RKO (cell line): ENCODE data around the gene LRRC32.
"Not testable (repeated sequence)": the region's sequence is repeated elsewhere in the genome, so short reads cannot be mapped to it uniquely, and the experiment has no call there.

ENCODE experiments used
- DNase-seq: peaks from one replicate; pipeline ENCODE4 v3.0.0-alpha.2; 2016; ENCODE audit warnings: low spot score

Gene LRRC32

GRCh38 chr11:76648061-76648460 lies 22.5 kb downstream of the LRRC32 start:
- no peak for DNase-seq

DNA sequence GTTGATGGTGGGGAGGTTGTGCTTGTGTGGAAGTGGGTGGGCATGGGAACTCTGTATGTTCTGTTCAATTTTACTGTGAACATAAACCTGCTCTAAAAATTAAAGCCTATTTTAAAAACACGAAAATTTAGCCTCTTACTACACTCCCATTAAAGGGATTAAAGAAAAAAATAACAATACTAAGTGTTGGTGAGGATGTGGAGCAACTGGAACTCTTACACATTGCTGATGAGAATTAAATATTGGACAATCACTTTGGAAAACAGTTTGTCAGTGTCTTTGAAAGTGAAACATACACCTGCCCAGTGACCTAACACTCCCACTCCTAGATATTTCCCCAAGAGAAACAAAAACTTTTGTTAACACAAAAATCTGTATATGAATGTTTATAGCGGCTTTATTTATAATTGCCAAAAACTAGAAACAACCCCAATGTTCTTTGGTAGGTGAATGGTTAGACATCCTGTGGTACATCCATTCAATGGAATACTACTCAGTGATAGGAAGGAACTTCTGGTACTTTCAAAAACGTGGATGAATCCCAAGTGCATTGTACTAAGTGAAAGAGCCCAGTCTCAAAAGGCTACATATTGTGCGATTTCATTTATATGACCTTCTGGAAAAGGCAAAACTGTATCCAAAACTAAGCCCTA lies 23.5 kb downstream of the LRRC32 start:
- DNase-seq = no peak

GRCh38 chr11:76644591-76644990 lies 26.0 kb downstream of the LRRC32 start:
- no peak for DNase-seq

- not testable (repeated sequence) for DNase-seq
Measured at GRCh38 chr11:76643711-76644110, 26.8 kb downstream of the LRRC32 start.

- DNase-seq = no peak
Measured at GRCh38 chr11:76642341-76642740, 28.2 kb downstream of the LRRC32 start.

DNA sequence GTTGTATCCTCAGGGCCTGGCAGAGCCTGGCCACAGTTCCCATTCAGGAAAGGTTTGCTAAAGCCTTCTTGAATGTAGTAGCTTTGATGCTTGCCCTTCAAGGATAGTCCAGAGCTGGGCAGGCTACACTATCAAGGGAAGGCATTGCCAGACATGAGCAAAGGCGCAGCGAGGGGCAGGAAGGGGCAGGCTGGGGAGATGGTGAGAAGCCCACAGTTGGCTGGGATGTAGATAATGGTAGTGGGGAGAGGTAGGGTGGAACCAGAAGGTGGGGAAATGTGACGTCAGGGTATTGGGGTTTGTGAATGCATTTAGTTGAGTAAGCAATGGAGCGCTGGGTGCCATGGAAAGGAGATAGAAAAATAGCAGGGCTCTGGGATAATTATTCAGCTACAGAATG lies 28.6 kb downstream of the LRRC32 start:
- DNase-seq = no peak

DNA sequence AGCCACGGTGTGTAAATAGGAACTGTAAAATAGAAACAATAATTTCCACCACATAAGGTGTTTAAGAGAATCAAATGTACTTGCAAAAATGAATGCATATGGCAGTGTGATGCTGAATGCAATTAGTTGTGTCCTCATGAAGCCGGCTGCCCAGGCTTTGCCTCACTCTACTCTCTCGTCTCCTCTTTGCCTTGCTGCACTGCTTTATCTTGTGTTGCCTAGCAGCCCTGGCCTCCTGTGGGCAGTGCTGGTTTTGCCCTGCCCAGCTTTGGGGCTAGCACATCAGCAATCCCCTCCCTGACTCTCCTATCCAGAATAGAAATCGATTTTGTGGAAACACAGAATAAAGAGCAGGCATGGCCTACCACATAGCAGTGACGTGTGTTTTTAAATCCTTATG lies 30.0 kb downstream of the LRRC32 start:
- DNase-seq = no peak

DNA sequence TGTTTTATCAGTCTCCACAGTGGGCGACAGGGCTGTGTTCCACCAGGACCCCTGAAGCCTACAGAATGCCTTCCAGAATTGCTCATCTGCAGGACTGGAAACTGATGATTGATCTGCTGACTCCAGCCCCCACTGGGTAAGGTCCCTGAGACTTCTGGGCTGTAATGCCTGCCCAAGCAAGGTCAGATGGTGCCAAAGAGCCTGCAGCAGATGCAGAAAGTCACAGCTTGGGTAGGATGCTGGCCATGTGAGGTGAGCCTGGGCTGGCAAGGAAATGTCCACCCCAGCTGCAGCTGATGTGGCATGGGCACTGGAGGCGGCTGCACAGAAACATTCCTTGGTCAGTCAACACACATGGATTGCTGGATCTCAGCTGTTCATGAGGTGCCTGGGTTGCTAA lies 30.9 kb downstream of the LRRC32 start:
- no peak for DNase-seq

DNA sequence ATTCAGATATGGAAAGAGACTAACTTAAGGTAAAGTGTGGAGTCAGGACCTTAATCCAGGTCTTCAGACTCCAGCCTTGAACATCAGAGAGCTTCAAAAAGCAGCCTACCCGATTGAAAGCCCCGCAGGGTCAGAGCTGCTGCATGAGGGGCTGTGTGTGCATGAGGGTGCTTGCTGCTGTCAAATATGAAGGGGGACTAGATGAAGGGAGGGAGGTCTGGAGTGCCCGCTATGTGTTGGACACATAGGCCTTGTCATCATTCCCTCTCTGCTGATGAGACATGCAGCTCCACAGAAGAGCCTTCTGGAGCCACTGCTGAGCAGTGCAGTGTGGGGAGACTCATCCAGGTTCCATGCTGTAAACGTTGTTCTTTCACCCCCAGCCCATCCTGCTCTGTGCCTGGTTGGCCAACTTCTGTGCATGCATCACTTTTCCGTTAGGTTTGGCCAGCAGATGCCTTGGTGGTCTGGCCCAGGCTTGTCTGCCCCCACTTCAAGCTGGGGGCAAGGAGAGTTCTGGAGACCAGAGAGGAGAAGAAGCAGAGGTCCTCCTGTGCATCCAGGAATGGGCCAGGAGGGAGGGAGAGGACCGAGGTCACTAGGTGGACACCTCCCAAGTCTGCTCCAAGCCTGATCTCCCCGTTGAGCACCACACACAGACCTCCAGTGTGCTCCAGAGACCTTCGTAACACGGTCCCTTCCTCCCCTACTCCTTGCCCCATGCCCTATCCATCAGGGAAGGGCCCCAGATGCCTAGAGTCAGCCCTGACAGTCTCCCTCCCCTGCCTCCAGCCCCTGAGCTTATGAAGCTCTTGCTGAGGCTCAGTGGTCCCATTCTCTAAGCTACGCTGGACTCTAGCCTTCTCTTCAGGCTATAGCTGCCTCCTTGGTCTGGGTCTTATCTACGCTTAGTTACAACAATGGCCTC lies 32.0 kb downstream of the LRRC32 start:
- no peak for DNase-seq

GRCh38 chr11:76637491-76638269 lies 32.9 kb downstream of the LRRC32 start:
- no peak for DNase-seq

- no peak for DNase-seq
Measured at GRCh38 chr11:76636826-76637460, 33.6 kb downstream of the LRRC32 start.

DNA sequence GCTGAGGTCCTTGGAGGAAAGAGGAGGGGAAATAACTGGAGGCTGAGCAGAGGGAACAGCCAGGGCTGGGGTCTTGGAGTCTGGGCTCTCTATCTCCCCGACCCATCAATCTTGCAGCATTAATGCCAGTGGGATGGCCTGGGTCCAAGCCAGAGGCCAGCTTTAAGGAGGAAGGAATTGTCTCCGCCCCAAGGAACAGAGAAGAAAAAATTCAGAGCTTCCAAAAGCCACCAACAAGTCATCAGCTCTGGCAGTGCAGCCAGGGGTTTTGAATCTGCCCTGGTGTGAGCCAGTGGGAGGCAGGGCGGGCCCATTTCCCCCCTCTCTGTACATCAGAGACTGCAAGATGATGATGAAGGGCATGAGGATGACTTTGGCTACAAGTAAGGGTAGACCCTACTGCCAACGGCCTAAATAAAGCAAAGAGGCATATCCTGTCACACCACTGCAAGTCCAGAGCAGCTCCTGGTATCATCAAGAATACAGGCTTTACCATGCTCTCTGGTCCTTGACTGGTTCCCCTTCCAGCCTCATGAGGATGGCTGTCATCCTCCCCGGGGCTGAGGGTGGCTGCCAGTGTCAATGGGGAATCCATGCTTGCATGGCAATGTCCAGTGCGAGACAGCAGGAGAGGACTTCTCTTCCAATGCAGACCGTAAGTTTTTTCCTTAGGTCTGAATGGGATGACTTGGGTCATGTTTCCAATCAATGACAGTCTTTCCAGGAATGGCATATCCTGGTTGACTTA lies 34.4 kb downstream of the LRRC32 start:
- no peak for DNase-seq

- DNase-seq = no peak
Measured at GRCh38 chr11:76634886-76635285, 35.7 kb downstream of the LRRC32 start.

GRCh38 chr11:76632492-76632891 lies 38.1 kb downstream of the LRRC32 start:
- no peak for DNase-seq

DNA sequence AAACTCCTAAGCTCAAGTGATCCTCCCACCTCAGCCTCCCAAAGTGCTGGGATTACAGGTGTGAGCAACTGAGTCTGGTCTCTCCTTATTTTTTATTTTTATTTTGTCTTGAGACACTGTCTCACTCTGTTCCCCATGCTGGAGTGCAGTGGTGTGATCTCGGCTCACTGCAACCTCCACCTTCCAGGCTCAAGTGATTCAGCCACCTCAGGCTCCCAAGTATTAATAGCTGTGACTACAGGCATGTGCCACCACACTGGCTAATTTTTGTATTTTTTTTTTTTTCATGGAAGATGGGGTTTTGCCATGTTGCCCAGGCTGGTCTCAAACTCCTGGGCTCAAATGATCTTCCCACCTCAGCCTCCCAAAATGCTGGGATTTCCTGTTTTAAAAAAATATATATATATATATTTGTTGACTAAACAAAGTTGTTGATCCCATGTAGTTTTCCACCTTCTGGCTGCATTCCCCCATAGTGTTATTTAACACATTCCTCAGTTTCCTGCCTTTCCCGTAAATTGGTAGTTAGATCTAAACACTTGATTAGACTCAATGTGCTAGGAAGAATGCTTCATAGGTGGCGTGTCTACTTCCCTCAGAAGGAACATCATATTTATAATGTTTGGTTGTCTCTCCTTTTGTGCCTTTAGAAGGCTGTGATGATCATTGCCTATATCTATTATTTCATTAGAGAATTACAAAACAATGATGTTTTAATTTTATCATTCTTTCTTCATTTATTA lies 38.8 kb downstream of the LRRC32 start:
- no peak for DNase-seq

GRCh38 chr11:76630600-76631281 lies 39.8 kb downstream of the LRRC32 start:
- no peak for DNase-seq

- no peak for DNase-seq
Measured at GRCh38 chr11:76629853-76630599, 40.5 kb downstream of the LRRC32 start.

DNA sequence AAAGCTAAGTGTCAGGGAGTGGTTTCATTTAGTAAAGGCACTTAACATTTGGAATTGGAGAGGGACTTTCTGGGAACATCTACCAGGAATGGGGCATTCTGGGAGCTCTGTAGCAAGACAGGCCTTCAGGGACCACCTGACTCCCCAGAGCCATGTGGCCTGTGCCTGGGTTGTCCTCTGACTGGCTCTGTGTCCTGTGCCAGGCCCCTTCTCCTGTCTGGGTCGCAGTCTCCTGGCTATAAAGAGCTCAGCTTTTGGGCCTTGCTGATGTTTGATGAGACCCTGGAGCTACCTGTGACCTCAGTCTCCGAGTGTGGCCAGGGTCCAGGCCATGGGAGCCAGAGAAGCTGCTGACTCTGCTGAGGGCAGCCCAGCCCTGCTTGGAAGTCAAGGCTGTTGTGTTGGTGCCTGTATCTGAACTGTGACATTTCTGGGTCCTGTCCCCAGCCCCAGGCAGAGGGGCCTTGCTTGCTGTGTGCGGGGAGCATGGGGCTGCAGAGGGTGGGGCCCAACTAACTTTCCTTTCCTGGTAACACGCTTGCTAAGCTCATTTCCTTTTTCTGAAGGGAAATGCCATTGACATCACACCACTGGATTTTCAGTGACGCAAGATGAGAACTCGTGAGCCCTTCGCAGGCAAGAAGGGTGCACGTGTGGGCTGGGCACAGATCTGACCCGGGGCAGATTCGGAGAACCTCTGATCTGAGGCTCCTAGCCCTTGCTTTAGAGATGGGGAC lies 41.3 kb downstream of the LRRC32 start:
- no peak for DNase-seq
